ENCODE results near the gene PDE4D.
A peak's percentile ranks its signal among the peaks of the same experiment; 100 is the strongest.
"Not testable (repeated sequence)": the region's sequence is repeated elsewhere in the genome, so short reads cannot be mapped to it uniquely, and the experiment has no call there.

Gene PDE4D

DNA sequence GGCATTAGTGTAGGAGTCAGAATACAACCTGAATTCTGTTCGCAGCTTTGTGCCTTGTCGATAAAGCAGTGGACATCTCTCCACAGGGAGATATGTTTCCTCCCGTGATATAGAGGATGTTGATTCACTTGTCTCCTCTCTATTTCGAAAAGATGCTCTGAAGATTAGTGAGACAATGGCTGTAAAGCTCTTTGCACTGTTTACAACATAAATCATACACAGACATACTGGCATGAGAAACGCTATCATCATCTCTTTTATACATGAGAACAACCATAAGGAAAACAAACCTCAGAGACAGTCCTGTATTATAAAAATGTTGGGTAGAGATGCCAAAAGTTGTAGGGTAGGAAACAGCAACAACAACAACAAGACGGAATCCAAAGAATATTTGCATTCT is 803.2 kb downstream of the PDE4D start:
- DNase-seq, result no peak

DNA sequence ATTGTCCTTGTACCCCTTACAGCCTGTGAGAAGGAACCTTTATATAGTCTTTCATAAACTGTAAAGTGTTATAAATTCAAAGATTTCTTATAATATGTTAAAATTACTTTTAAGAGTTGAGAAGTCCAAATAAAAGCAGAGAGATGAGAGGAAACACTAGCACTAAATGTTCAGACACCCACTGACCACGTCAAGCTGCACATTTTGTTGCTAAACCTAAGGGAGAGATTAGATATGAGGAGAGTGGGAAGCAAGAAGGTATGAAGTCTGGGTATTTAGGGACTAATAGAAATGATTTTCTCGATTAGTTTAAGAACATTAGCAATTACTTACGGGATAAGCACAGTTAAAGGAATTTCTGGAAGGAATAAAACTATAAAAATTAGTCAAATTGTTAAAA is 803.8 kb downstream of the PDE4D start:
- DNase-seq, result no peak

DNA sequence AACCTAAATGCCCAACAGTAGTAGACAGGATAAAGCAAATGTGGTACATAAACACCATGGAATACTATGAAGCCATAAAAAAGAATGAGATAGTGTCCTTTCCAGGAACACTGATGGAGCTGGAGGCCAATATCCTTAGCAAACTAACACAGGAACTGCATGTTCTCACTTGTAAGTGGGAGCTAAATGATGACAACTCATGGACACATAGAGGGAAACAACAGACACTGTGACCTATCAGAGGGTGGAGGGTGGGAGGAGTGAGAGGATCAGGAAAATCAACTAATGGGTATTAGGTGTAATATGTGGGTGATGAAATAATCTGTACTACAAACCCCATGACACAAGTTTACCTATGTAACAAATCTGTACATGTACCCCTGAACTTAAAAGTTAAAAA is 805.0 kb downstream of the PDE4D start:
- no peak for DNase-seq

DNA sequence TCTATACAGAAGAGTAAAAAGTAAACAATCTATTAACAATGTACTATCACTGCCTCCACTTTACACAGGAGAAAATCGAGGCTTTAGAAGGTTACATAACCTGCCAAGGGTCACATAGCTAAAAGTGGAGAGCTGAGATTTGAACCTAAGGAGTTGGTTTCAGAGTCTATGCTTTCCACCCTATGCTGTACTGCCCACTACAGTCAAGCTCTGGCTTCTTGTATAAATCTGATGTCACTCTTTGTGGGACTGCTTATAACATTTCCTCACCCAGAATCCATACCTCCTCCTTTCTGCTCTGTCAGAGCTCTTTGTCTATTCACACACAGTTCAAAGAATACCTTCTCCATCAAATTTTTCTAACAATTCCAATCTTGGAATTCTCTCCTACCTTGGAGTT is 807.5 kb downstream of the PDE4D start:
- no peak for DNase-seq

DNA sequence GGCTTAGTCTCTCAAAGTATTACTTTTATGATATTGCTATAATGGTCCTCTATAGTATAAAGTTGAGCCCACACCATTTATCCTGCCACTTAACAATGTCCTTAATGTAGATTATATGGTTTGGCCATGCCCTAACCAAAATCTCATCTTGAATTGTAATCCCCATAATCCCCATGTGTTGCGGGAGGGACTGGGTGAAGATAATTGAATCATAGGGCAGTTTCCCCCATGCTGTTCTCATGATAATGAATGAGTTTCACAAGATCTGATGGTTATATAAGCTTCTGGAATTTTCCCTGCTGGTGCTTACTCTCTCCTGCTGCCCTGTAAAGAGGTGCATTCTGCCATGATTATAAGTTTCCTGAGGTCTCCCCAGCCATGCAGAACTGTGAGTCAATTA is 811.8 kb downstream of the PDE4D start:
- no peak for DNase-seq

DNA sequence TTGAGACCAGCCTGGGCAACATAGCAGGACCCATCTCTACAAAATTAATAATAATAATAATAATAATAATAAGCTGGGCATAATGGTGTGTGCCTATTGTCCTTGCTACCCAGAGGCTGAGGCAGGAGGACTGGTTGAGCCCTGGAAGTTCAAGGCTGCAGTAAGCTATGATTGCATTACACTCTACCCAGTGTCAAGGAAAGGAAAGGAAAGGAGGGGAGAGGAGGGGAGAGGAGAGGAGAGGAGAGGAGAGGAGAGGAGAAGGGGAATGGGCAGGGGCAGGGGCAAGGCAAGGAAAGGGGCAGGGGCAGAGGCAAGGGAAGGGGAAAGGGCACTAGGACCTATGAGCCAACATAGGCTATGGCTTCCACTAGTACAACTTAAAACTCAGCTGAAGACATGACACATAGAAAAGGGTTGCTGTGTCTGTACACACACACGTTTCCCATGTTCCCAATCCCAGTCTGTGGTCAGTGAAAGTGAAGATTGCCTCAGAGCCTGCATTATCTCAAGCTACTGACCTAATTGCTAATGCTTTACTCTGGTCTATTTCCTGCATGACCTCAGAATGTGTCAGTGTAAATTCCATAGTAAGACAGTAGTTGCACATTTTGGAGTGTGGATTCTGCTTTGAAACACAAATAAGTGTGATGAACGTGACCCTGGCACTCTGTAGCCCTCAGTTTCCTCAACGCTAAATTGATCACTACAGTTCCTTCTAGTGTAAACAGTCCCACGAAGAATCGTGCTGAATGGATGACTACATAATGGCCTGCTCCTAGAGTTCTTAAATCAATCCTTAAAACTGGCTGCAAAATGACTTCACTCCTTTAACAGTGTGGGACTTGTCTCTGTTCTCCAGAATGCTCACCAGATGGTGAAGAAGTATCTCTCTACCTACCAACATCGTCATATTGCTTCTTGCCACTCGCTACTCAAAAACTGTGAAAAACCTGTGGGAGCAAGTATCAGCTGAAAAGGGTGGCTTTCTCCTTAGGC is 813.6 kb downstream of the PDE4D start:
- DNase-seq, result peak; percentile 95

DNA sequence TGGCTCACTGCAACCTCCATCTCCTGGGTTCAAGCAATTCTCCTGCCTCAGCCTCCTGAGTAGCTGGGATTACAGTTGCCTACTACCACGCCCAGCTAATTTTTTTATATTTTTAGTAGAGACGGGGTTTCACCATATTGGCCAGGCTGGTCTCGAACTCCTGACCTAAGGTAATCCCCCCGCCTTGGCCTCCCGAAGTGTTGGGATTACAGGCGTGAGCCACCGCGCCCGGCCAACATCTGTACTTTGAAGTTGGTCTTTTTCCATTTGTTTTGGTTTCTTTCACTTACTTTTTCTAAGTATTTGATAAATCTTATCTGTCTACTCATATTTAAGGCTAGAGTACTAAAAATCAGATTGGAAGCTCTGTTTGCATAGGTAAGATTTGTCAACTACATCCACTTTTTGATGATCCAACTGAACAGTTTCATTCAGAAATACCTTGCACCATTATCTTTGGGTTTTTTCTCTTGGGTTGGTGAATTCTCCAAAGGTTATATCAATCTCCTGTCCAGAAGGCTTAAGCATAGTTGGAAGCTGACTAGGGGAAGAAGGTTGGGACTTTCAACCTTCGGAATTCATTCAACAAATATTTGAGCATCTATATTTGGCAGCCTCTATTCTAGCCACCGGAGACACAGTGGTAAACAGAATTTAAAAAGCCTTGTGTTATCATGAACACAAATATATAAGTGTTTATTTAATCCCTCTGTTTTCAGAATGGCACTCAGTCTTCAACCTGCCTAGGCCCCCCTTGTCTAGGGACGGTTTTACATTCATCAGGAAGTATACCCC is 821.6 kb downstream of the PDE4D start:
- DNase-seq, result no peak

DNA sequence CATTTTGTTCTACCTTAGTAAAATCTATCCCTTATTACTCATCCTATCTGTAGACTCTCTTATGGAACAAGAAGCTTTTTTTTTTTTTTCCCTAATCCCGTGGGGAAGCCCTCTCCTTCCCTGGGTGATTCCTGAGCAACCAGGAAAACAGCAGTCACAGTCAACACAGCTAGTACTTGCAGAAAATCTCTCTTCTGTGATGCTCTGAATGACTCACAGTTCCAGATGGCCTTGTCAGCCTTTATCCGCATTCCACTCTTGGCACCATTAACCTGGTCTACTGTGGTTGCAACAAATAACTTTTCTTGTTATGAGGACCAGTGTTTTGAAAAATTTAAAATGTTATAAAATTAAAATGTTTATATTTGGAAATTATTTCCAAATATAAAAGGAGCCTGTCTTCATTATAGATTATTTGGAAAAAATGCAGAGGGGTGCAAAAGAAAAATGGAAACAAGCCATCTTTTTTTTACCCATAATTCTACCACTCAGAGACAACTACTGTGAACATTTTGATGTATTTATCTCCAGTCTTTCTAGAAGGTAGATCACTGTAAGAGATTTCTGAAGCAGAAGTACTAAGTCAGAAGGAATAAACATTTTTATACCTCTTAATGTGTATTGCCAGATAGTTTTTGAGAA is 824.0 kb downstream of the PDE4D start:
- DNase-seq, result peak; percentile 93

DNA sequence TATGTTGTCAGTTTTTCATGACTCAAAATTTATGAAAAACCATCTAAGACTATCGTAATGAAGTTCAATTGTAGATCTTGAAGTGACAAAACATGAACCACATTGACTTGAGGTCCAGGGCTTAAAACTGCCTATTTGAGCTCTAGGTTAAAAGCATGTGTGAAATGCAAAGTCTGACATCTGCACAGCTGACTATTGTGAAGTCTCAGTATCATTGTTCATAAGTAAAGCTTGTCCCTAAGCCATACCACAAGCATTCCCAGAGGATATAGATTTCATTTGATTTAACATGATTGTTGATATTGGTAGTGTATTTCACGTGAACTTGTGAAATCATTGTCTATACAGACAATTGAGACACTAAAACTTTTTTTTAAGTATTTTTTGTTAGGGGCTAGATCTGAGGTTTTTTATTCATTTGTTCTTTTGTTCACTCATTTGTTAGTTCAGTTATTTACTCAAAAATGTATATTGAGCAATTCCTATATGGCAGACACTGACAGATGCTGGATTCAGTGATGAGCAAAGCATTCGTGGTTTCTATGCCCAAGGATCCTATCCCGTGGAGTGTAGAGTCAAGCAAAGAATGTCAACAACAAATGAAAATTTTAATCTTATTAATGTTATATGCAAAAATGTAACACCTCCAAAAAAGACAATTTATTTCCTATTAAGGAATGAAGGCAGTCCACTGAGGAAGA is 825.4 kb downstream of the PDE4D start:
- peak; percentile 50 for DNase-seq

DNA sequence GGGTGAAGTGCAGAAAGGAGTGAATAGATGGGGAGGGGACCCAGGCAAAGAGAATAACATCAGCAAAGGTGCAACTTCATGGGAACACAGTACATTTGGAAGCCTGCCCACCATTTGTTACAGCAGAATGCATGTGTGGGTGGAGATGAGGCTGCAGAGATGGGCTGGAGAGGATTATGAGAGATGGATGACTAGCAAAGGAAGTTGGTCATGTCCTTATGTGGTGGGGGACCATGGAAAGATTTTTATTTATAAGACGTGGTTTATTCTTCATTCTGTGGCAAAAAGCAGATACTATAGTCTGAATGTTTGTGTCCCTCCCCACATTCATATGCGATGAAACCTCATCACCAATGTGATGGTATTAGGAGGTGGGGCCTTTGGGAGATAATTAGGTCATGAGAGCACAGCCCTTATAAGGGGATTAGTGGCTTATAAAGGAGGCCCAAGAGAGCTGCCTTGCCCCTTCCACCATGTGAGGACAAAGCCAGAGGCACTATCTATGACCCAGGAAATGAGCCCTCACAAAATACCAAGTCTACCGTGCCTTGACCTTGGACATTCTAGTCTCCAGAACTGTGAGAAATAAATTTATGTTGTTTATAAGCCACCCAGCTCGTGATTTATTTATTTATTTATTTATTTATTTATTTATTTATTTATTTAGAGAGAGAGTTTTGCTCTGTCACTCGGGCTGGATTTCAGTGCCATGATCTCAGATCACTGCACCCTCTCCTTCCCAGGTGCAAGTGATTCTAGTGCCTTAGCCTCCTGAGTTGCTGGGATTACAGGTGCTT is 827.0 kb downstream of the PDE4D start:
- peak; percentile 83 for DNase-seq

DNA sequence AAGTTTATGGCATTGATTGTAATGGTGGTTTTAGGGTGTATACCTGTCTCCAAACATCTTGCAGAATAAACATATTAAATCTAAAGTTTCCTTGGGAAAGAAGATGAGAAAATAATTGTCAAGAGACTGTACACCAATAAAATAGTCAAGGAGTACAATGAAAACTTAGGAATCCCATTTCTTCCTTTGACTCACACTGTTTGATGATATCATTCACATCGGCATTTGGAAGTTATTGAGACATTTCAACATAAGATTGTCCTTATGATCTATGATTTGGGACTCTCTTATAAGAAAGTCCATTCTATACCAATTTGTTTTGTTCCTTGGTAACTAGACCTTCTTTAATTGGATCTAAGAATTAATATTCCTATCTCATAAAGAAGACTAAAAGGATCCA is 828.0 kb downstream of the PDE4D start:
- DNase-seq, result peak; percentile 75

DNA sequence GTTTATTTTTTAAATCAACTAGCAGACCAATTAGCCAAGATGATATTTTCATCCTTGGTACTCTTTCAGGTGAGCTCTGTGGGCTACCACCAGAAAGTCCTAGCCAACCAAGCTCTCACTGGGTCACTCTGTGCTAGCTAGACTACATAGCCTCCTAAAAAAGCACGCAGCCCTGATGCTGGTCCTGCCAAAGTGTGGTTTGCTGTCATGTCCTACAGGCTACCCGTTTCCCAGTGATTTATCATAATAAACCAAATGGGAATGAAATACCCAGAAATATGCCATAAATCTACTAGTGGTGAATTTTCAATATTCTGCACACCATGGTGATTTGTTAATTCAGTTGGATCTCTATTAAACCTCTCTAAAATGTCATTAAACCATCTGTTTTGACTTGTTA is 829.2 kb downstream of the PDE4D start:
- DNase-seq, result no peak

DNA sequence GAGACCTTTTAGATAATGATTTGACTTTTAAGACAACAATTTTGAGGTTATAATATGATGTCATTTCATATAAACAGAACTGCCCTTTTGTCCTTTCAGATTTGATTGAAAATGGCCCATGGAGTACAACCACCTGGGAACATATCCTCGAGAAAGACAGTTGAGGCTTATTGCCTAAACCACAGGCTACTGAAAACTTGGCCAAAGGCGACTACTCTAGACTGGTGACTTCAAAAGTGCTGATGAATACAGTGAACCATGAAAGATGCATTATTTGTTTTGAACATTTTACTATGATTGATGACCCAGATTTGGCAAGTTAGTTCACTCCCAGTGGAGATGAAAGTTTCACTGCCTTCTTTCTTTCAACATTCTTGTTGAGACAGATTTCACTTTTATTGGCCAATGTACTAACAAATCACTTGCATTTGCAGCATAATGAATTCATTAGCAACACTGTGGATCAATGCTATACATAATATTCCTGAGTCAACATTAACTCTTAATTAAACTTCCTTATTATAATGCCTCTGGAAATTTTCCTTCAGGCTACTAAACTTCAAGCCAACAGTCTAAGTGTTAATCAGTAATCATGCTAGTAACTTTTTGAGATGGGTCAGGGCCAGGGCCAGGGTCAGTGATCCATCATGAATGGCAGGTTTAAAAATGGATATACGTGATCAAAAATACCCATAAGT is 830.4 kb downstream of the PDE4D start:
- DNase-seq, result no peak

DNA sequence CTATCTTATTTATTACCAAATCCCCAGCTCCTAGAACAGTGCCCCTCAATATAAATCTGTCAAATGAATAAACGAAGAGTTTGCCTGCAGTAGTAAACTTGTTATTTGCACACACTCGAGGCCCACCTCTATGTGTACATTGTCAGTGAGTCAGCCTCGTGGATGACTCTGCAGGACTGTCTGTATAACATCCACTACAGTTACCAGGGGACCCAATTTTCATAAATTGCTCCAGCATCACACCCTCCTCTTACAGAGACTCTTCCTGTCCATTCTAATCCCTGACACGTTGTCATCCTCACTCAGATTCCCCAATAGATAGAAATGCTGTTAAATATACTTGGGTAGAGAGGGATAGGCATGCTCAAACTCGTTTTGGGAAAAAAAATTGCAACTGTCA is 832.1 kb downstream of the PDE4D start:
- no peak for DNase-seq

DNA sequence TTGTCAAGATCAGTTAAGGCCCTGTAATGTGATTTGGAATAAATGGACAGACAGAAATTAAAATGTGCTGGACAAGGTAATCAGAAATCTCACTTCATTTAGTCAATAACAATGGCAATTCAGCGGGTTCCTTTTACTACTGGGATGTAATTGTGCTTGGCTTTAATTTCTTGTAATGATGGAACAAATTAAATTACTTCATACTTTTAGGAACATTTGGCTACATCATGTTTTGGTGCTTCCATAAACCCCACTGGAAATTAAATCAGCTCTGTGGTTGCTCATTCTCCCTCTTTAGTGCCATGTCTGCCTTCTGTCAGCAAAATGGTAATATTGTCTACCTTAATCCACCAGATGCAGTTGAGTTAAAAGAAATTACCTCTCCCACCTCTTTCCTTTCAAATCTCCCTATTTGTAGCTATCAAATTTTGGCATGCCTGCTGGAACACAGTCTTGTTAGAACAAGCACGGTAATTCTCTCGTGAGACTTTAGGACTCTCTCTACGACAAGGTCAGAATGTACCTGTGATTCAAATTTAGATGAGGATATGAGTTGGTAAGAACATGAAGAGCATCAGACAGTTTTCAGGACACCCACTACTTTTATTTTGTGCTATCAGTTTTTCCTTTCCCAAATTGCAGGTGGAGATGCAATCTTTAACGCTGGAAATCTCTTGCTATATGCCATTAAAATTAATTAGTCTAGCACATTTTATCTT is 834.4 kb downstream of the PDE4D start:
- DNase-seq, result no peak

DNA sequence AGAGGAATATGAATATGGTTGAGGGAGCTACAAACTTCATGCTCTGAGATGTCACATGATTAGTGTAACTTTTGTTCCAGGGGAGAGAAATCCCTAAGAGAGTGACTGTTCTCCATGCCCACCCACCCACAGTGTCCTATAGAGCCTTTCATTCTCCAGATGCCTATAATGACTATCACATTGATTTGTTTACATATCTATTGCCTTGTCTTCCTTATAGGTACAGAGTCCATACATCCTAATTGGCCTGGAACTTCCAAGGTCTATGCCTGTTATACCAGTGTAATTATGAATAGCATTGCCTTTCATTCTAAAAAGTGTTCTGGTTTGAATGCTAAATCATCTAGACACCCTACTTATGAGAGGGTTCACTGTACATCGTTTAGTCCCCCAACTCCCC is 835.3 kb downstream of the PDE4D start:
- DNase-seq, result no peak

DNA sequence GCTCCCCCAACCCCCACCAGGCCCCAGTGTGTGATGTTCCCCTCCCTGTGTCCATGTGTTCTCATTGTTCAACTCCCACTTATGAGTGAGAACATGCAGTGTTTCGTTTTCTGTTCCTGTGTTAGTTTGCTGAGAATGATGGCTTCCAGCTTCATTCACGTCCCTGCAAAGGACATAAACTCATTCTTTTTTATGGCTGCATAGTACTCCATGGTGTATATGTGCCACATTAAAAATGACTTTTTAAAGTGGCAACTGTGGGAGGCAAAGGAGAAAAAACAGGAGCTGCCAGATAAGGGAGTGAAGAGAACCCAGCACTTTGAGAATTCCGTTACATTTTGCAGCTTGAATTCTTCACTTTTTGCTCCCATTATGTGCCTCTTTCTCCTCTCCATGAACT is 836.9 kb downstream of the PDE4D start:
- not testable (repeated sequence) for DNase-seq

DNA sequence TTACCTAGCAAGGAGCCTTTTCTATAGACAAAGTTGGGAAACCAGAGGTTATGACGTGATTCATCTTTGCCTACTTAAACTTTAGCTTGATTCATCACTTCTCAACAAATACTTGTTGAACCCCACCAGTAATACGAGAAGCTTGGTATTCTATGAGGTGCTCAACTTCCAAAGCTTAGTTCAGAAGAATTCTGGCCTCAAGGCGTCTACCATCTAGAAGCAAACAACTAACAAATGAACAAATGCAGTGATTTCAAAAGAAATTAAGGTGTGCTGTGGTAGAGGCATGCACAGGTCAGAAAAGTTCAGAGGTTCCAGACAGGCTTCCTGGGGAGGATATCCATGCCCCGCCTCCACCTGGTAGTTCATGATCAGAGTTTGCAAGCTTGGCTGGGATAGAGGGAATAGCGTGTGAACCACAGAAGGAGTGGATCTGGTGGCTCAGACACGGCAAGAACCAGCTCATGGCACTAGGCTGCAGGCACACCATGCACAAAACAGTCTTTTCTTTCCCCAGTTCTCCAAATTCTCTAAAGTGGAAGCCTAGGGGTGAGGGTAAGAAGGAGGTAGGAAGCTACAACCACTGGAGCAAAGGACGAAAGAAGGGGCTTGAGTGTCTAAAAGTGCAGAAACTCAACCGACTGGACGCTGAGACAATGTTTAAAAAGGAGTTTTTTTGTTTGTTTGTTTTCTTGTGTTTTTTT is 837.6 kb downstream of the PDE4D start:
- DNase-seq, result no peak

DNA sequence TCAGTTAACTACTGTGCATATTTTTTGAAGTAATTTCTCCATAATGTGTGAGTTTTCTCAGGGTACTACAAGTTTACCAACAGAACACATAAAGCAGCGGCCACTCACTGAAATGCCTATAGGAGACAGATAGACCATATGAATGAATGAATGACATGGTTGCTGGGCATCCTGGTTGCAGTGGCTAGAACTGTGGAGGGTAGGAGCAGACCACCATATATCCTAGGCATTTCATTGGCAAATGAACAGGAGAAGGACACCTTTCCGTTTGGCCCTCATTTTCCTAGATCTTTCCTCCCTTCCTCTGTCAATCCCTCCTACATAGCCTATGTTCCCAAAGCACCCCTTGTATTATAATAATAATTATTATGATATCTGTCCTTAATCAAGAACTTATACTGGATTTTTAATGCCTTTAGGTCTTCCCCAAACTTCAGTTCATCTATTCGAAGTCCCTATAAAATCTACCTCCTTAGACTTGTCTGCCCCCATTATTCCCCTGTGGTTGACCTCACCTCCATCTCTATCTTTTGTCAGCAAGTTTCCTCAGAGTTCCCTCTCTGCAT is 838.5 kb downstream of the PDE4D start:
- no peak for DNase-seq

DNA sequence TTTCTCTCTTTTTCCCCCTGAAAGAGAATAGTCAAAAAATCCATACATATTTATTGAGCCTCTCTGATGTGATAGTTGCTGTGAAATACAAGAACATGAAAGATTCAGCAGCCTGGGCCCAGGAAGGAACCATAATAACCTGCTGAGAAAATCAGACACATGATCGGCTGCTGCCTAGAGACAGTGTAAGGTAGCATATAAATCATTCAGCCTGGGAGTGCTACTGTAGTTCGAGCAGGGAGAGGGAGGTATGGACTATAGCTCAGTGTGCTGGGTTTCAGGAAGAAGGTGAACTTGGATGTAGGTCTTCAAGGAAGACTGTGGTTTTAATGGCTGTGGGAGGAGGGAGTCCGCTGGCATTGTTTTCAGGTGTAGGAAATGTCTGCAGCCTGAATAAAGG is 841.6 kb downstream of the PDE4D start:
- DNase-seq, result no peak
